UCSD-AML1 (cell line): ENCODE data around the gene PC.
"Not testable (repeated sequence)": the region's sequence is repeated elsewhere in the genome, so short reads cannot be mapped to it uniquely, and the experiment has no call there.

Experiments
- DNase-seq: peaks from one replicate; lab custom pipeline; 2025; ENCODE audit not compliant: unreplicated experiment; lab: John Stamatoyannopoulos, UW

The PC gene

GRCh38 chr11:66981976-66982578 is 23.9 kb upstream of the PC start:
- DNase-seq = peak; percentile 59

DNA sequence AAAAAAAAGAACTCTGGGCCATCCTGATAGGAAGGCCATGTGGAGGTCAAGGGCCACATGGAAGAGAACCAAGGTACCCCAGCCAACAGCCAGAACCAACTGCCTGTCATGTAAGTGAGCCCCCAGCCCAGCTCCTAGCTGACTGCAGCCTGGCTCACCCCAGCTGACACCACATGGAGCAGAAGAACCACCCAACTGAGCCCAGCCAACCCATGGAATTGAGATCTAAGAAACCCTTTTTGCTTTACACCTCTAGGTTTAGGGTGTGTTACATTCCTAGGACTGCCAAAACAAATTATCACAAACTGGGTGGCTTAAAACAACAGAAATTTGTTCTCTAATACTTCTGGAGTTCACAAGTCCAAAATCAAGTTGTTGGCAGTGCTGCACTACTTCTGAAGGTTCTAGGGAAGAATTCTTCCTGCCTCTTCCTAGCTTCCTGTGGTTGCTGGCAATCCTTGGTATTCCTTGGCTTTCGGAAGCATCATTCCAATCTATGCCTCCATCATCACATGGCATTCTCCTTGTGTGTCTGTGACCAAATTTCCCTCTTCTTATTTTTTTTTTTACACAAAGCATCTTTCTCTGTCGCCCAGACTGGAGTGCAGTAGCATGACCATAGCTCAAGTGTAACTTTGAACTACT is 21.3 kb upstream of the PC start:
- no peak for DNase-seq

GRCh38 chr11:66978717-66979116 is 20.5 kb upstream of the PC start:
- no peak for DNase-seq

DNA sequence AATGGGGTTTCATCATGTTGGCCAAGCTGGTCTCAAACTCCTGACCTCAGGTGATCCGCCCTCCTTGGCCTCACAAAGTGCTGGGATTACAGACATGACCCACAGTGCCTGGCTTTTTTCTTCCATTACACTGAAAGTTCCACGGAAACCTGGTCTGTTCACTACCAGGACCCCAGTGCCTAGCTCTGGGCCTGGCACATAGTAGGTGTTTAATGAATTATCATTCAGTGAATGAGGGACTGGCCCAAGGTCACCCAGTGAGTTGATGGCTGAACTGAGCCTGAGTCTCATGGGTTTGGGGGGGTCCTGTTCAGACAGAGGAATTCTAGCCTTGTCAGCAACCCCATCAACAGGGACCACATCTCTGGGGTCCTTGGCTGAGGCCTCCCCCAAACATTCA is 20.0 kb upstream of the PC start:
- DNase-seq = no peak

- DNase-seq = no peak
Observed at GRCh38 chr11:66976925-66977324, 18.7 kb upstream of the PC start.

DNA sequence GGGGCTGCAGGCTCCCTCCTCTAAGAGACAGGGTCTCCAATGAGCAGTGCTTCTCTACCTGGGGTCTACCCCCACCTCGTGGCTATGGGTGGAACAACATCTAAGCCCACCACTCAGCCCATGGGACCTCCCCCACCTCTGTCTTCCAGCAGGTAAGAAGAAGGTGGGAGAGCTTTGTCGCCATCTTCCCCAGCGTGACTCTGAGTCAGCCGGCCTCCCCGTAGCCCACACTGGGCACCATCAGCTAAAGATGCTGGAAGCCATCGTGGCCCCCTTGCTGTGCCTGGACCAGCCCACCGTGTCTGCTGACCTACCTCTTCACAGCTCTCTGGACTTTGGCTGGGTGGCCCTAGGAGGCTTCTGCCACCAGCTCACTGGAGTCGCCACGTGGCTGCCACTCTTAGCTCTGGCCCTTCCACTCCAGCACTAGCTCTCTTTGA is 17.9 kb upstream of the PC start:
- no peak for DNase-seq

DNA sequence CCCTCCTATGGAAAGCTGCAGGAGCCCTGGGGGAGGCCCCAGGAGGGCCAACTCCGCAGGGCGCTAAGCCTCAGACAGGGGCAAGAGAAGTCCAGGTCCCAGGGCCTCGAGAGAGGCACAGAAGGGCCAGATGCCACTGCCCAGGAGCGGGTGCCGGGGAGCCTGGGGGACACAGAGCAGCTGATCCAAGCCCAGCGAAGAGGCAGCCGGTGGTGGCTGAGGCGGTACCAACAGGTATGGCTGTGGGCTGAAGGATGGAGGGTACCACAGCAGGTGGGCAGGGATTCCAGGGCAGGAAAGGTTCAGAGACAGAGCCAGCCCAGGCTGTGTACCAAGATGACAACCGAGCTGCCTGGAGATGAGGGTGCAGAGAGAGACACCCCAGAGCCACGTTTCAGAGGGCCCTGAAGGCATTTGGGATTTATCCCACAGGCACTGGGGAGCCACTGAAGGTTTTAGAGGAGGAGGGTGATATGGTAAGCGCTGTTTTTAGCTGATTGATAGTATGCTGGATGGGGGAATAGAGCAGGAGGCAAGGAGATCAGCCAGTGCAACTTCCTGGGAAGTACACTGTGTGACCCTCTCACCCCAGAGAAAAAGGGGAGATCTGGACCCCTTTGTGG is 17.3 kb upstream of the PC start:
- DNase-seq = no peak

- DNase-seq = no peak
Observed at GRCh38 chr11:66974724-66975404, 16.7 kb upstream of the PC start, which contains the start of gene C11orf86. Gene C11orf86, plus strand, starts transcription at chr11:66975304. Its CDS starts 59 bp downstream, at chr11:66975363.

- no peak for DNase-seq
Observed at GRCh38 chr11:66973956-66974580, 15.9 kb upstream of the PC start.

DNA sequence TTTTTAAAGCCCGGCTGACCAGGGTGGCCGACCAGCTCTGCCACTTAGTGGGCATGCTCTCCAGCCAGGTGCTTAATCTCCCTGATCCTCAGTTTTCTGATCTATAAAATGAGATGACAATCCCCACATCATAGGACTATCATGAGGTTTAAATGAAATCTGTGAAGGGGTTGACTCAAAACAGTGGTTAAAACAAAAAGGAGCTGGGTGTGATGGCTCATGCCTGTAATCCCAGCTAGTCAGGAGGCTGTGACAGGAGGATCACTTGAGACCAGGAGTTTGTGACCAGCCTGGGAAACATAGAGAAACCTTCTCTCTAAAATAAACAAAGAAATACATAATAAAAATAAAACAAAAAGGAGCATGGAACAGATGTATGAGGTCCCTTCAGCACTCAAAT is 13.3 kb upstream of the PC start:
- DNase-seq = no peak

GRCh38 chr11:66970807-66971442 is 12.7 kb upstream of the PC start:
- DNase-seq = no peak

DNA sequence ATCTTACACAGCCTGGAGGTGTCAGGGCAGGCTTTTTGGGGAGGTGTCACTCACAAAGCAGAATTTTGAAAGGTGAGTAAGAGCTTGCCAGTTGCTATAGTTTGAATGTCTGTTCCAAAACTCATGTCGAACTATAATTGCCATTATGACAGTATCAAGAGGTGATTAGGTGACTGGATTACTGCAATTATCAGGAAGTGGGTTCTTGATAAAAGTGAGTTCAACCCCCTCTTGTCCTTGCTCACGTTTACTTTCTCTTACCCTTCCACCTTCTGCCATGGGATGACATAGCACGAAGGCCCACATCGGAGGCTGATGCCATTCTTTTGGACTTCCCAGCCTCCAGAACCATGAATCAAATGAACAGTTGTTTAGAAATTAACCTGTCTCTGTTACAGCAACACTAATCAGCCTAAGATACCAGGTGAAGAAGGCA is 12.2 kb upstream of the PC start:
- no peak for DNase-seq

- no peak for DNase-seq
Observed at GRCh38 chr11:66969584-66970225, 11.5 kb upstream of the PC start.

DNA sequence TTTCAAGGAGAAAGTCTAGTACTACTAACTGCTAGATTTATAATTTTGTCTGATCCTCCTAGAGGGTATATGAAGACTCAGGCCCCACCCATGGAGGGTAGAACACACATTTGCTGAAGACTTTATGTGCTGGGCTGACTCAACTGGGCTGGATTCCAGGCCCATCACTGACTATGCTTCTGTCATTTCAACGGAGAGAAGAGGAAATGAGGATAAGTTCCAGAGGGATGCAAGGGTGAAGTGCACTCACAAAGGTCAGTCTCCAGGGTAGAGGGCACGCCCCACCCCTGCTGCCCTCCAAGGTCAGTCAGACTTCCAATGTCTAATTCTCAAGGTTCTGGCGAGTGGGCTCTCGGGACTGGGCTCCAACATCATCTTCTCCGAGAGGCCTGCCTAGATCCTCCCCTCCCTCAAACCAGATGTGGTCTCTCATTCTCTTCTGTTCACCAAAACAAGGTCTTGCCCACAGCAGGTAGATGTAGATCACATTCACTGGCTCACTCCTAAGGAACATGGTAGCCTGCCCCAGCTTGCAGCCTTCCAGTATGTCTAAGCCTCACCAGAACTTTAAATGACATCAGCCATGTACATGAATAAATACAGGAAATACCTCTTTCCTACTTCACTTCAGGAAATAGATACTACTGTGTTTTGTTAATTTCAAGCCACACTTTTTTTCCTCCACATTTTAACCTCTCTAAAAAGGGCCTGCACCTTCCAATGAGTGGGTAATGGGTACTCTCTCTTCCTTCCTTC is 9.7 kb upstream of the PC start:
- DNase-seq = no peak

GRCh38 chr11:66966351-66966750 is 8.2 kb upstream of the PC start:
- DNase-seq = no peak

DNA sequence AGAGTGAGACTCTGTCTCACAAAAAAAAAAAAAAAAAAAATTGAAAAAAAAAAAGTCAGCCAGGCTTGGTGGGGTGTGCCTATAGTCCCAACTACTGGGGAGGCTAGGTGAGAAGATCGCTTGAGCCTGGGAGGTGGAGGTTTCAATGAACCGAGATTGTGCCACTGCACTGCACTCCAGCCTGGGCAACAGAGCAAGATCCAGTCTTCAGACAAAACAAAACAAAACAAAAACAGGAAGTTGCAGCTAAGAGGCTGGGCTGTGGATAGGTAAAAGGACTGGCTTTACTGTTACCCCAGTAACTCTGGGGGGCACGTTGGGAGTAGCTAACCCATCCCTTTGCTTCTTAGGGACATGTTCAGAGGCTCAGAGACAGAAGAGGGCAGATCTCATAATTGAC is 6.3 kb upstream of the PC start:
- DNase-seq = no peak

- DNase-seq = no peak
Observed at GRCh38 chr11:66962801-66963200, 4.6 kb upstream of the PC start.

- DNase-seq = no peak
Observed at GRCh38 chr11:66962247-66962646, 4.1 kb upstream of the PC start.

GRCh38 chr11:66961691-66962213 is 3.6 kb upstream of the PC start:
- DNase-seq = not testable (repeated sequence)

GRCh38 chr11:66958956-66959274 is 732 bp upstream of the PC start:
- no peak for DNase-seq
